WI38 (cell line): ENCODE data around the gene GIPC2.
"Not testable (repeated sequence)": the region's sequence is repeated elsewhere in the genome, so short reads cannot be mapped to it uniquely, and the experiment has no call there.

Experiments used
- H3K4me3 ChIP-seq: 2 replicates; pipeline ENCODE4 v1.5.1; 2011; ENCODE audit warnings: low read depth, mild to moderate bottlenecking, control low read depth, low read length
- CTCF ChIP-seq: IDR thresholded peaks from 2 replicates; pipeline ENCODE4 v1.5.1; 2012; ENCODE audit warnings: low read depth, mild to moderate bottlenecking, control low read depth, low read length

GIPC2 gene

GRCh38 chr1:78045926-78046778 lies at the start of gene GIPC2:
GIPC2 (plus strand) TSS chr1:78045966; CDS start chr1:78046095, 129 bp downstream.
- no peak for TF ChIP-seq CTCF
- H3K4me3 ChIP-seq: peak within 1 kb of the TSS; percentile 57

- H3K4me3 ChIP-seq: no peak overlapping the region
- no peak for TF ChIP-seq CTCF
These were observed 49.0 kb upstream of the GIPC2 start for GRCh38 chr1:77996734-77997133.

- H3K4me3 ChIP-seq: not testable (repeated sequence)
These were observed 45.2 kb upstream of the GIPC2 start for GRCh38 chr1:78000536-78000935.

- H3K4me3 ChIP-seq: no peak overlapping the region
- TF ChIP-seq CTCF: no peak
These were observed 42.6 kb upstream of the GIPC2 start for GRCh38 chr1:78003070-78003746.

- no peak for TF ChIP-seq CTCF
- peak overlapping the region; percentile 74 for H3K4me3 ChIP-seq
These were observed 41.7 kb upstream of the GIPC2 start for GRCh38 chr1:78003882-78004718.

- H3K4me3 ChIP-seq: peak within 1 kb of the TSS; percentile 74
- TF ChIP-seq CTCF: no peak
These were observed 40.9 kb upstream of the GIPC2 start, which contains the start of gene DNAJB4 for GRCh38 chr1:78004719-78005447. DNAJB4 (plus strand) TSS chr1:78004939; CDS start chr1:78005111, 172 bp downstream.

GRCh38 chr1:78005448-78005722 lies 40.4 kb upstream of the GIPC2 start:
- H3K4me3 ChIP-seq: peak overlapping the region; percentile 74
- TF ChIP-seq CTCF: no peak
